ENCODE data around the gene CSF3R. TPM values are rescaled to one million over a fixed set of nuclear protein-coding genes. Genes with fewer than 3 reads are reported as not detected.

CSF3R gene
- total RNA-seq, 1 donor from 2014 or later: 0.20 TPM

DNA sequence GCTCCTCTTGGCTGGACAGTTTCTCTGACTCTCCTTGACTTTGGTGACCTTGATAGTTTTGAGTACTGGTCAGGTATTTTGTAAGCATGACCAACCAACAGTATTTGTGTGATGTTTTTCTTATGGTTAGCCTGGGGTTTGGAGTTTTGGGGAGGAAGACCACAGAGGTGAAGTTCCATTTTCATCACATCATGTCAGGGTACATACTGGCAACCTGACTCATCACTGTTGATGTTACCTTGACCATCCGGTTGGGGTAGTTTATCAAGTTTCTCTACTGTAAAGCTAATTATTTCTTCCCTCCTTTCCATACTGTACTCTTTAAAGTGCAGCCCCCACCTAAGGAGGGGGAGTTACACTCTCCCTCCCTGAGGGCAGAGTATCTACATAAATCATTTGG, 45.9 kb downstream of the CSF3R start:
- Histone ChIP-seq H3K27me3 (ENCODE audit: insufficient read depth, low read length) (no peaks in the 10 kb centered on the region), H3K4me3 (ENCODE audit: insufficient read depth, low read depth, low read length) (no peak overlapping the region), H3K4me1 (ENCODE audit: insufficient read depth, low read length) (peaks cover 4% of the 10 kb centered on the region), H3K79me2 (ENCODE audit: insufficient read depth, low read length) (no peaks in the 10 kb centered on the region), H3K4me2 (ENCODE audit: low read length) (peak overlapping the region; percentile 20), H3K27ac (ENCODE audit: low read depth, low read length) (no peak overlapping the region), H3K9ac (ENCODE audit: low read length) (no peak overlapping the region), H2AFZ (ENCODE audit: low read depth, low read length) (no peak overlapping the region), H3K36me3 (ENCODE audit: insufficient read depth, low read length) (peaks cover 2% of the 10 kb centered on the region), H3K9me3 (ENCODE audit: insufficient read depth, low read depth, low read length) (no peaks in the 10 kb centered on the region), H4K20me1 (ENCODE audit: insufficient read depth, low read length) (no peaks in the 10 kb centered on the region)
- Mint-ChIP-seq H3K27ac (ENCODE audit: unreplicated experiment) (peak overlapping the region; percentile 5), H3K36me3 (ENCODE audit: low read depth, unreplicated experiment) (peaks cover 7% of the 10 kb centered on the region), H3K4me1 (ENCODE audit: low read depth, unreplicated experiment) (peaks cover 12% of the 10 kb centered on the region), H3K9me3 (ENCODE audit: unreplicated experiment) (no peaks in the 10 kb centered on the region), H3K4me3 (ENCODE audit: unreplicated experiment) (no peak overlapping the region), H3K27me3 (ENCODE audit: low read depth, unreplicated experiment) (no peaks in the 10 kb centered on the region)
- FAIRE-seq (peak; percentile 54), DNase-seq (ENCODE audit: low read depth) (peak; percentile 62)
- TF ChIP-seq, protein P1, sequence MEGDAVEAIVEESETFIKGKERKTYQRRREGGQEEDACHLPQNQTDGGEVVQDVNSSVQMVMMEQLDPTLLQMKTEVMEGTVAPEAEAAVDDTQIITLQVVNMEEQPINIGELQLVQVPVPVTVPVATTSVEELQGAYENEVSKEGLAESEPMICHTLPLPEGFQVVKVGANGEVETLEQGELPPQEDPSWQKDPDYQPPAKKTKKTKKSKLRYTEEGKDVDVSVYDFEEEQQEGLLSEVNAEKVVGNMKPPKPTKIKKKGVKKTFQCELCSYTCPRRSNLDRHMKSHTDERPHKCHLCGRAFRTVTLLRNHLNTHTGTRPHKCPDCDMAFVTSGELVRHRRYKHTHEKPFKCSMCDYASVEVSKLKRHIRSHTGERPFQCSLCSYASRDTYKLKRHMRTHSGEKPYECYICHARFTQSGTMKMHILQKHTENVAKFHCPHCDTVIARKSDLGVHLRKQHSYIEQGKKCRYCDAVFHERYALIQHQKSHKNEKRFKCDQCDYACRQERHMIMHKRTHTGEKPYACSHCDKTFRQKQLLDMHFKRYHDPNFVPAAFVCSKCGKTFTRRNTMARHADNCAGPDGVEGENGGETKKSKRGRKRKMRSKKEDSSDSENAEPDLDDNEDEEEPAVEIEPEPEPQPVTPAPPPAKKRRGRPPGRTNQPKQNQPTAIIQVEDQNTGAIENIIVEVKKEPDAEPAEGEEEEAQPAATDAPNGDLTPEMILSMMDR (IDR thresholded peaks at IDR 0.05; ENCODE audit: insufficient read depth, low read depth, low read length): no peak
- TF ChIP-seq EZH2 (IDR thresholded peaks at IDR 0.05; ENCODE audit: insufficient read depth, low read length): no peak

DNA sequence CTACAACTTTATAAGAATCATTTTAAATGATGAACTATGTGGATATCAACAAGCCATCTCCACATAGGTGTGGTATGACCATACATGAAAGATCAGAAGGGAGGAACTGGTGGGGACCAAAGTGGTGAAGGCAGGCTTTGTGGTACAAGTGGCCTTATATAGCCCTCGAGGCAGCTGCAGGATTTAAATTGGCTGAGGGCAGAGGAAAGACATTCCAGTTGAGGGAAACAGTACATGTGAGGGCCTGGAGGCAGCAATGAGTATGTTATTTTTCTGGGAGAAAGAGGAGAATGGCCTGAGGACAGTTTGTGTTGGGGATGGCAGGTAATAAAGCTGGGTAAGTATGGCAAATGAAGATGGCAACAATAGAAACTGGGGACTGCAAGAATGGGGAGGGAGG, 49.6 kb downstream of the CSF3R start:
- Histone ChIP-seq H3K36me3 (ENCODE audit: insufficient read depth, low read length) (peaks cover 2% of the 10 kb centered on the region), H3K27ac (ENCODE audit: low read depth, low read length) (no peak overlapping the region), H3K27me3 (ENCODE audit: insufficient read depth, low read length) (no peaks in the 10 kb centered on the region), H3K9me3 (ENCODE audit: insufficient read depth, low read depth, low read length) (no peaks in the 10 kb centered on the region), H3K4me2 (ENCODE audit: low read length) (no peak overlapping the region), H4K20me1 (ENCODE audit: insufficient read depth, low read length) (no peaks in the 10 kb centered on the region), H3K9ac (ENCODE audit: low read length) (no peak overlapping the region), H2AFZ (ENCODE audit: low read depth, low read length) (no peak overlapping the region), H3K4me1 (ENCODE audit: insufficient read depth, low read length) (peaks cover 4% of the 10 kb centered on the region), H3K4me3 (ENCODE audit: insufficient read depth, low read depth, low read length) (no peak overlapping the region), H3K79me2 (ENCODE audit: insufficient read depth, low read length) (no peaks in the 10 kb centered on the region)
- Mint-ChIP-seq H3K4me1 (ENCODE audit: low read depth, unreplicated experiment) (peaks cover 9% of the 10 kb centered on the region), H3K27me3 (ENCODE audit: low read depth, unreplicated experiment) (peaks cover 5% of the 10 kb centered on the region), H3K27ac (ENCODE audit: unreplicated experiment) (no peak overlapping the region), H3K36me3 (ENCODE audit: low read depth, unreplicated experiment) (peaks cover 18% of the 10 kb centered on the region), H3K9me3 (ENCODE audit: unreplicated experiment) (no peaks in the 10 kb centered on the region), H3K4me3 (ENCODE audit: unreplicated experiment) (no peak overlapping the region)
- TF ChIP-seq, protein P1 (IDR thresholded peaks at IDR 0.05; ENCODE audit: insufficient read depth, low read depth, low read length): no peak
- no peak for TF ChIP-seq EZH2 (IDR thresholded peaks at IDR 0.05; ENCODE audit: insufficient read depth, low read length)
- DNase-seq (ENCODE audit: low read depth) (no peak), FAIRE-seq (no peak)

DNA sequence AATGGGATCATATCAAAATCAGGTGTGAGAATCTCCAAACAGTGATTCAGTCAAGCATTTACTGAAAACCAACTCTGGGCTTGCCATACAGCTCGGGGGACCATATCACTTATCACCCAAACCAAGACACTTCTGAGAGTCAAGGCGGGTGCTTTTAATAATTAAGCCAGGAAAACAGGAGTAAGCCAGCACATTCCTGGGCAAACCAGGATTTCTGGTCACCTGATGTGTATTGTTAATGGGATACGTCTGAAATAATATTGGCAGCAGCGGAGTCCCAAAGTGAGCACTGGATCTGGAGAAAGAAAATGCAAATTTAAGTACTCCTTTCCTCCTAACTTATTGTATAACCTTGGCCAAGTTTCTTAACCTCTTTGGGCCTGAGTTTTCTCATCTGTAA, 50.1 kb downstream of the CSF3R start:
- FAIRE-seq: no peak
- Histone ChIP-seq H3K79me2 (ENCODE audit: insufficient read depth, low read length) (no peaks in the 10 kb centered on the region), H3K9me3 (ENCODE audit: insufficient read depth, low read depth, low read length) (no peaks in the 10 kb centered on the region), H3K27me3 (ENCODE audit: insufficient read depth, low read length) (no peaks in the 10 kb centered on the region), H3K9ac (ENCODE audit: low read length) (no peak overlapping the region), H3K36me3 (ENCODE audit: insufficient read depth, low read length) (peaks cover 2% of the 10 kb centered on the region), H4K20me1 (ENCODE audit: insufficient read depth, low read length) (no peaks in the 10 kb centered on the region), H3K4me3 (ENCODE audit: insufficient read depth, low read depth, low read length) (no peak overlapping the region), H3K4me1 (ENCODE audit: insufficient read depth, low read length) (peaks cover 4% of the 10 kb centered on the region), H2AFZ (ENCODE audit: low read depth, low read length) (no peak overlapping the region), H3K27ac (ENCODE audit: low read depth, low read length) (no peak overlapping the region), H3K4me2 (ENCODE audit: low read length) (no peak overlapping the region)
- peaks cover 9% of the 10 kb centered on the region for H3K4me1 Mint-ChIP-seq (ENCODE audit: low read depth, unreplicated experiment)
- no peak overlapping the region for H3K27ac Mint-ChIP-seq (ENCODE audit: unreplicated experiment)
- no peak for TF ChIP-seq EZH2 (IDR thresholded peaks at IDR 0.05; ENCODE audit: insufficient read depth, low read length)
- TF ChIP-seq, protein P1 (IDR thresholded peaks at IDR 0.05; ENCODE audit: insufficient read depth, low read depth, low read length): no peak
- no peak overlapping the region for H3K4me3 Mint-ChIP-seq (ENCODE audit: unreplicated experiment)
- peaks cover 18% of the 10 kb centered on the region for H3K36me3 Mint-ChIP-seq (ENCODE audit: low read depth, unreplicated experiment)
- no peaks in the 10 kb centered on the region for H3K9me3 Mint-ChIP-seq (ENCODE audit: unreplicated experiment)
- peaks cover 5% of the 10 kb centered on the region for H3K27me3 Mint-ChIP-seq (ENCODE audit: low read depth, unreplicated experiment)
- DNase-seq (ENCODE audit: low read depth): no peak

Data from astrocyte (in vitro differentiated cells and primary cell).